Keratinocyte (primary cell): ENCODE measurements around the gene SYT6. TPM values are rescaled to one million over a fixed set of nuclear protein-coding genes. Genes with fewer than 3 reads are reported as not detected.

ENCODE experiments used
- DNase-seq: peaks from one replicate; pipeline ENCODE4 v3.0.0-alpha.2; 2011; ENCODE audit warnings: low read depth, missing footprints, low spot score
- FAIRE-seq: peaks from 2 replicates; lab custom pipeline; 2011; peaks lifted over from hg19 to GRCh38; lab: Jason Lieb, UNC
- H2AFZ ChIP-seq: 2 replicates; pipeline ENCODE4 v1.6.0; 2012; ENCODE audit warnings: low read length, control low read depth, inconsistent platforms; ENCODE audit not compliant: control insufficient read depth
- H3K27ac ChIP-seq: 2 replicates; pipeline ENCODE4 v1.5.1; 2011; ENCODE audit warnings: low read length; ENCODE audit not compliant: control insufficient read depth, insufficient read depth
- H3K27me3 ChIP-seq: 3 replicates; pipeline ENCODE4 v1.6.0; 2011; ENCODE audit warnings: low read length; ENCODE audit not compliant: control insufficient read depth, insufficient read depth; ENCODE audit errors: extremely low read depth
- H3K36me3 ChIP-seq, 2 experiments: 2 replicates in 1 of 2; 3 replicates in 1 of 2; pipeline ENCODE4 v1.5.1; 2011; ENCODE audit warnings: low read length in 2 of 2, mild to moderate bottlenecking in 1 of 2; ENCODE audit not compliant: control insufficient read depth in 2 of 2, insufficient read depth in 2 of 2; ENCODE audit errors: extremely low read depth in 1 of 2
- H3K4me1 ChIP-seq: 3 replicates; pipeline ENCODE4 v1.5.1; 2011; ENCODE audit warnings: low read length; ENCODE audit not compliant: control insufficient read depth, insufficient read depth; ENCODE audit errors: extremely low read depth
- H3K4me2 ChIP-seq: 3 replicates; pipeline ENCODE4 v1.6.0; 2011; ENCODE audit warnings: low read depth, low read length; ENCODE audit not compliant: control insufficient read depth, insufficient read depth; ENCODE audit errors: extremely low read depth
- H3K4me3 ChIP-seq, 3 experiments: fragments of 200-600 bp in 1 of 3; sonication (generic) in 1 of 3; 2 replicates in 2 of 3; 3 replicates in 1 of 3; pipeline ENCODE4 v1.5.1; 2011 to 2016; ENCODE audit warnings: low read length in 3 of 3, mild to moderate bottlenecking in 3 of 3, control low read depth in 2 of 3, inconsistent platforms in 1 of 3, low read depth in 1 of 3, mixed read lengths in 1 of 3, mixed run types in 1 of 3, moderate library complexity in 1 of 3; ENCODE audit not compliant: control insufficient read depth in 2 of 3, insufficient read depth in 2 of 3; ENCODE audit errors: extremely low read depth in 1 of 3
- H3K79me2 ChIP-seq: 2 replicates; pipeline ENCODE4 v1.6.0; 2012; ENCODE audit warnings: low read length; ENCODE audit not compliant: control insufficient read depth, insufficient read depth
- H3K9ac ChIP-seq: 3 replicates; pipeline ENCODE4 v1.6.0; 2011; ENCODE audit warnings: low read length; ENCODE audit not compliant: control insufficient read depth, insufficient read depth; ENCODE audit errors: extremely low read depth
- H3K9me1 ChIP-seq: 3 replicates; pipeline ENCODE4 v1.6.0; 2011; ENCODE audit warnings: low read length; ENCODE audit not compliant: control insufficient read depth, insufficient read depth; ENCODE audit errors: extremely low read depth
- H3K9me3 ChIP-seq: 2 replicates; pipeline ENCODE4 v1.5.1; 2012; ENCODE audit warnings: low read depth, low read length; ENCODE audit not compliant: control insufficient read depth
- H4K20me1 ChIP-seq: 3 replicates; pipeline ENCODE4 v1.6.0; 2011; ENCODE audit warnings: low read length; ENCODE audit not compliant: control insufficient read depth, insufficient read depth; ENCODE audit errors: extremely low read depth
- EZH2 ChIP-seq: IDR thresholded peaks from one replicate; pipeline ENCODE4 v1.6.1; 2012; ENCODE audit warnings: inconsistent platforms, mild to moderate bottlenecking, low read length, moderate library complexity
- dilution Hi-C: fragments of 300-500 bp; cut with MboI; formaldehyde crosslinking; loops from one replicate; pipeline ENCODE4 v1.7.0; 2020; ENCODE audit warnings: low sequenced_read_pairs; ENCODE audit not compliant: extremely low pct_ligation_motif_present
- polyA plus RNA-seq, 5 experiments: library from polyadenylated mRNA; depleted of rRNA in 3 of 5; stranded (reverse) in 3 of 5; stranded (forward) in 1 of 5; unstranded in 1 of 5; fragments of >200 nt; gene quantifications; 1 replicate in 1 of 5; 2 replicates in 3 of 5; 3 replicates in 1 of 5; pipeline versions ENCODE4 v1.2.1 to v1.2.3, GENCODE V29; 2011 to 2012; ENCODE audit warnings: missing spikeins in 2 of 5, low read depth in 1 of 5, low replicate concordance in 1 of 5
- TF ChIP-seq, protein P1 (sequence below), 3 experiments: IDR thresholded peaks in 1 of 3; conservative IDR thresholded peaks in 1 of 3; optimal IDR thresholded peaks in 1 of 3; 2 replicates in 2 of 3; 3 replicates in 1 of 3; pipeline versions ENCODE3 to v1.5.1; 2011; ENCODE audit warnings: low read length in 3 of 3, mild to moderate bottlenecking in 3 of 3, moderate library complexity in 2 of 3, control low read depth in 1 of 3, inconsistent platforms in 1 of 3; ENCODE audit not compliant: insufficient read depth in 2 of 3; ENCODE audit errors: extremely low read depth in 1 of 3

SYT6 gene
- polyA plus RNA-seq, 1 donor (not counting 4 experiments of a cell fraction or from before 2014, with no cell fraction given) = not detected

DNA sequence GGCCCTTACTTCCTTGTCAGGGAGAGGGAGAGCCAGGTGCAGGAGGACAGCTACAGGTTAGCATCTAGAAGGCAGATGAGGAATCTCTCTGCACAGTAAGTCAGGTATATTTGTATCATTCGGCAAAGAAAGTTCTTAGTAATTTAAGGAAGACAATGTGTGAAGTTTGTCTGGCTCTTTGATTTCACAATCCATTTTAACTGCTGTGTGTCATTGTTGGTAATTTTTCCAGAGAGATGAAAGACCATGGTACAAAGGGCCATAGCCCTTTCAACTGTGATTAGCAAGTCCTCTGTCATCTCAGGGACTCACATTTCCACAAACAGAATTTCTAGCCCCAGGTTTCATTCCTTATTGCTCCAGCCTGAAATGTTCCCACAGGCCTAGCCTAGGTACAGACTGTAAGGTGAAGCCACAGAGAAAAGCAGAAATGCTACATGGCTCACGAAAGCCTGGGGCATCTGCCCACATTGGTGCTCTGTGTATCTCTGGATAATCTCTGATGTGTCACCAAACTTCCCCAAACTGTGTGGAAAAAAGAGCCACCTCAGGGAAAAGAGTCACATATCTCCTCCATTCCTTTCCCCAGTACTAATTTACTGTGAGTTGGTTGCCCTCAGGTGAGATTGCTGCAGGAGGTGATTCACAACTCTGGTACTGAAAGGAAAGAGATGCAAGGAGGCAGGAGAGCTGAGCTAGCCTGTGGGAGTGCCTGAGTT lies 70.6 kb downstream of the SYT6 start:
- peak overlapping the region; percentile 58 for H3K27ac ChIP-seq

DNA sequence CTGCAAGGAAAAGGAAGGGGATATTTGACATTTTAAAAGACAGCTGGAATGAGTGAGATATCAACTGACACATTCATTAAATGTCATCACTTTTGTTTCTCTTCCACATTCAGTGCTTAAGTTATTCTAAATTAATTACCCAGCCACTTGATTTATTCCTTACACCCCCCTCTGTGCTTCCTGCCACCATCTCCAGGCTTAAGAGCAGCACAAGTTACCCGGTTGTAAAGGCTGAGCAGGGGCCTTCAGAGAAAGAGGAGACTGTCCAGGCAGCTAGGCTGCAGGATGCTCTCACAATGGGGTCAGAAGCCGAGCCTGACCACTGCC lies 71.4 kb downstream of the SYT6 start:
- FAIRE-seq (peak; percentile 23), DNase-seq (no peak)
- Histone ChIP-seq H3K27me3 (no peaks in the 10 kb centered on the region), H3K9me1 (no peaks in the 10 kb centered on the region), H3K27ac (peak overlapping the region; percentile 58), H2AFZ (no peak overlapping the region), H3K9me3 (no peaks in the 10 kb centered on the region), H3K4me3 (no peak overlapping the region), H3K79me2 (no peaks in the 10 kb centered on the region), H4K20me1 (no peaks in the 10 kb centered on the region), H3K36me3 (no peaks in the 10 kb centered on the region), H3K9ac (peak overlapping the region; percentile 8), H3K4me1 (peaks cover 15% of the 10 kb centered on the region), H3K4me2 (peak overlapping the region; percentile 36)
- TF ChIP-seq, protein P1, sequence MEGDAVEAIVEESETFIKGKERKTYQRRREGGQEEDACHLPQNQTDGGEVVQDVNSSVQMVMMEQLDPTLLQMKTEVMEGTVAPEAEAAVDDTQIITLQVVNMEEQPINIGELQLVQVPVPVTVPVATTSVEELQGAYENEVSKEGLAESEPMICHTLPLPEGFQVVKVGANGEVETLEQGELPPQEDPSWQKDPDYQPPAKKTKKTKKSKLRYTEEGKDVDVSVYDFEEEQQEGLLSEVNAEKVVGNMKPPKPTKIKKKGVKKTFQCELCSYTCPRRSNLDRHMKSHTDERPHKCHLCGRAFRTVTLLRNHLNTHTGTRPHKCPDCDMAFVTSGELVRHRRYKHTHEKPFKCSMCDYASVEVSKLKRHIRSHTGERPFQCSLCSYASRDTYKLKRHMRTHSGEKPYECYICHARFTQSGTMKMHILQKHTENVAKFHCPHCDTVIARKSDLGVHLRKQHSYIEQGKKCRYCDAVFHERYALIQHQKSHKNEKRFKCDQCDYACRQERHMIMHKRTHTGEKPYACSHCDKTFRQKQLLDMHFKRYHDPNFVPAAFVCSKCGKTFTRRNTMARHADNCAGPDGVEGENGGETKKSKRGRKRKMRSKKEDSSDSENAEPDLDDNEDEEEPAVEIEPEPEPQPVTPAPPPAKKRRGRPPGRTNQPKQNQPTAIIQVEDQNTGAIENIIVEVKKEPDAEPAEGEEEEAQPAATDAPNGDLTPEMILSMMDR (optimal IDR thresholded peaks at IDR 0.05 in 1 of 3, IDR thresholded peaks at IDR 0.05 in 1 of 3, conservative IDR thresholded peaks at IDR 0.05 in 1 of 3; ENCODE audit: extremely low read depth in 1 of 3, insufficient read depth in 2 of 3, low read length in 3 of 3) = no peak
- no peak for TF ChIP-seq EZH2
- dilution Hi-C loops = no loop called here

More for the DNA sequence above, 70.6 kb downstream of the SYT6 start:
- no peaks in the 10 kb centered on the region for H3K9me1 ChIP-seq
- no peaks in the 10 kb centered on the region for H3K27me3 ChIP-seq
- no peak for TF ChIP-seq EZH2
- TF ChIP-seq, protein P1 (optimal IDR thresholded peaks at IDR 0.05 in 1 of 3, IDR thresholded peaks at IDR 0.05 in 1 of 3, conservative IDR thresholded peaks at IDR 0.05 in 1 of 3; ENCODE audit: extremely low read depth in 1 of 3, insufficient read depth in 2 of 3, low read length in 3 of 3) = no peak
- H3K4me1 ChIP-seq = peaks cover 15% of the 10 kb centered on the region
- FAIRE-seq (peak; percentile 91), DNase-seq (peak; percentile 81)
- dilution Hi-C loops = no loop called here
- no peak overlapping the region for H3K9ac ChIP-seq
- no peaks in the 10 kb centered on the region for H3K9me3 ChIP-seq
- H3K36me3 ChIP-seq = no peaks in the 10 kb centered on the region
- H2AFZ ChIP-seq = no peak overlapping the region
- H4K20me1 ChIP-seq = no peaks in the 10 kb centered on the region
- H3K4me2 ChIP-seq = peak overlapping the region; percentile 36
- H3K4me3 ChIP-seq = no peak overlapping the region
- no peaks in the 10 kb centered on the region for H3K79me2 ChIP-seq
